ENCODE data around the gene EPS8L3. TPM values are rescaled to one million over a fixed set of nuclear protein-coding genes. Genes with fewer than 3 reads are reported as not detected.

The EPS8L3 gene
- total and polyA plus RNA-seq, 2 of the 4 experiments (the other 2 are of a cell fraction) = not detected

GRCh38 chr1:109812691-109813393, 49.1 kb upstream of the EPS8L3 start:
- Histone ChIP-seq H2AK5ac (ENCODE audit: low read depth, low read length) (no peak overlapping the region), H3K4me3 (ENCODE audit: insufficient read depth, low read depth, low read length) (no peak overlapping the region), H3K14ac (replicated peaks; ENCODE audit: low read depth, low read length) (no peak overlapping the region), H3K56ac (ENCODE audit: extremely low read depth, insufficient read depth, low read length) (no peak overlapping the region), H2BK20ac (ENCODE audit: low read depth, low read length) (no peak overlapping the region), H4K8ac (ENCODE audit: low read depth in 2 of 2, low read length in 2 of 2) (no peak overlapping the region), H4K91ac (ENCODE audit: insufficient read depth, low read depth, low read length) (no peak overlapping the region), H3K23ac (ENCODE audit: low read depth, low read length) (no peak overlapping the region), H3K9ac (ENCODE audit: low read depth, low read length) (no peak overlapping the region), H4K5ac (ENCODE audit: low read depth, low read length) (no peak overlapping the region), H2BK15ac (ENCODE audit: low read depth, low read length) (no peak overlapping the region), H3K18ac (ENCODE audit: low read depth, low read length) (no peak overlapping the region), H3K79me1 (ENCODE audit: low read depth in 1 of 2, low read length in 2 of 2) (no peaks in the 10 kb centered on the region), H3K9me1 (ENCODE audit: insufficient read depth, low read length) (peaks cover 12% of the 10 kb centered on the region), H2BK120ac (ENCODE audit: low read depth, low read length) (no peak overlapping the region), H3K9me3 (ENCODE audit: control insufficient read depth, insufficient read depth, low read length) (peaks cover 5% of the 10 kb centered on the region), H3K4me2 (ENCODE audit: low read depth, low read length) (no peak overlapping the region), H4K20me1 (ENCODE audit: insufficient read depth, low read length) (no peaks in the 10 kb centered on the region), H3K36me3 (ENCODE audit: control insufficient read depth, insufficient read depth, low read length) (no peaks in the 10 kb centered on the region), H2AFZ (replicated peaks; ENCODE audit: low read length, poor library complexity) (no peak overlapping the region), H3K4me1 (ENCODE audit: control insufficient read depth, insufficient read depth, low read length) (peaks cover 3% of the 10 kb centered on the region), H3K4ac (ENCODE audit: low read depth, low read length) (no peak overlapping the region), H3K27ac (ENCODE audit: insufficient read depth, low read length) (no peak overlapping the region), H2AK9ac (replicated peaks; ENCODE audit: low read depth, low read length, poor library complexity) (no peak overlapping the region), H3K27me3 (ENCODE audit: control insufficient read depth, insufficient read depth, low read length) (no peaks in the 10 kb centered on the region), H2BK5ac (ENCODE audit: low read depth, low read length, poor library complexity, severe bottlenecking) (no peak overlapping the region)
- CTCF ChIA-PET = no interaction called here
- intact Hi-C loops (cut with micrococcal nuclease) = no loop called here
- no peak for DNase-seq
- BruUV-seq (replicated peaks) = no TSS peak
- TF ChIP-seq CHD1 (IDR thresholded peaks at IDR 0.05; ENCODE audit: low read depth, low read length) (no peak), MXI1 (IDR thresholded peaks at IDR 0.05; ENCODE audit: borderline replicate concordance, low read depth, low read length) (no peak), BHLHE40 (IDR thresholded peaks at IDR 0.05; ENCODE audit: low read depth, low read length) (no peak), FOS (IDR thresholded peaks at IDR 0.05; ENCODE audit: low read depth, low read length) (no peak), USF2 (IDR thresholded peaks at IDR 0.05; ENCODE audit: low read depth, low read length) (no peak), POLR2A (IDR thresholded peaks at IDR 0.05; ENCODE audit: low read depth, low read length) (no peak), CEBPB (IDR thresholded peaks at IDR 0.05; ENCODE audit: low read depth, low read length) (no peak), RFX5 (IDR thresholded peaks at IDR 0.05; ENCODE audit: low read depth, low read length) (no peak), MAZ (IDR thresholded peaks at IDR 0.05; ENCODE audit: borderline replicate concordance, low read depth, low read length) (no peak), SMC3 (IDR thresholded peaks at IDR 0.05; ENCODE audit: low read depth, low read length) (no peak), MAFK (IDR thresholded peaks at IDR 0.05; ENCODE audit: low read depth, low read length) (no peak), RAD21 (IDR thresholded peaks at IDR 0.05; ENCODE audit: low read length) (no peak), RCOR1 (IDR thresholded peaks at IDR 0.05; ENCODE audit: insufficient replicate concordance, low read length) (no peak)
- TF ChIP-seq, protein P1, sequence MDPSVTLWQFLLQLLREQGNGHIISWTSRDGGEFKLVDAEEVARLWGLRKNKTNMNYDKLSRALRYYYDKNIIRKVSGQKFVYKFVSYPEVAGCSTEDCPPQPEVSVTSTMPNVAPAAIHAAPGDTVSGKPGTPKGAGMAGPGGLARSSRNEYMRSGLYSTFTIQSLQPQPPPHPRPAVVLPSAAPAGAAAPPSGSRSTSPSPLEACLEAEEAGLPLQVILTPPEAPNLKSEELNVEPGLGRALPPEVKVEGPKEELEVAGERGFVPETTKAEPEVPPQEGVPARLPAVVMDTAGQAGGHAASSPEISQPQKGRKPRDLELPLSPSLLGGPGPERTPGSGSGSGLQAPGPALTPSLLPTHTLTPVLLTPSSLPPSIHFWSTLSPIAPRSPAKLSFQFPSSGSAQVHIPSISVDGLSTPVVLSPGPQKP (IDR thresholded peaks at IDR 0.05; ENCODE audit: borderline replicate concordance, low read depth, low read length) = no peak
- TF ChIP-seq, protein P2, sequence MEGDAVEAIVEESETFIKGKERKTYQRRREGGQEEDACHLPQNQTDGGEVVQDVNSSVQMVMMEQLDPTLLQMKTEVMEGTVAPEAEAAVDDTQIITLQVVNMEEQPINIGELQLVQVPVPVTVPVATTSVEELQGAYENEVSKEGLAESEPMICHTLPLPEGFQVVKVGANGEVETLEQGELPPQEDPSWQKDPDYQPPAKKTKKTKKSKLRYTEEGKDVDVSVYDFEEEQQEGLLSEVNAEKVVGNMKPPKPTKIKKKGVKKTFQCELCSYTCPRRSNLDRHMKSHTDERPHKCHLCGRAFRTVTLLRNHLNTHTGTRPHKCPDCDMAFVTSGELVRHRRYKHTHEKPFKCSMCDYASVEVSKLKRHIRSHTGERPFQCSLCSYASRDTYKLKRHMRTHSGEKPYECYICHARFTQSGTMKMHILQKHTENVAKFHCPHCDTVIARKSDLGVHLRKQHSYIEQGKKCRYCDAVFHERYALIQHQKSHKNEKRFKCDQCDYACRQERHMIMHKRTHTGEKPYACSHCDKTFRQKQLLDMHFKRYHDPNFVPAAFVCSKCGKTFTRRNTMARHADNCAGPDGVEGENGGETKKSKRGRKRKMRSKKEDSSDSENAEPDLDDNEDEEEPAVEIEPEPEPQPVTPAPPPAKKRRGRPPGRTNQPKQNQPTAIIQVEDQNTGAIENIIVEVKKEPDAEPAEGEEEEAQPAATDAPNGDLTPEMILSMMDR (conservative IDR thresholded peaks at IDR 0.05; ENCODE audit: low read depth, low read length) = no peak
- in situ Hi-C loops (cut with MboI; ENCODE audit: low sequenced_read_pairs) = no loop called here
- ATAC-seq (ENCODE audit: low read depth) = no peak
- WGBS, 2 experiments (ENCODE audit: extremely low coverage in 2 of 2, insufficient read length in 1 of 2) = no CpG with 5 or more reads among the region's 1 CpG
- dilution Hi-C loops (cut with HindIII; ENCODE audit: low sequenced_read_pairs, unreplicated experiment) = no loop called here
- POLR2A ChIA-PET (ENCODE audit: unreplicated experiment) = interaction anchor here (0.6 kb wide), 1 partner anchor 16 kb away, joined by 4 read pairs; no protein-coding TSS in a partner anchor

Measured in IMR-90 (cell line).